NCI-H2196 (cell line): Measurements from ENCODE around the gene TLL2.
"Not testable (repeated sequence)": the region's sequence is repeated elsewhere in the genome, so short reads cannot be mapped to it uniquely, and the experiment has no call there.

ENCODE experiments used
- DNase-seq: peaks from one replicate; lab custom pipeline; 2025; ENCODE audit not compliant: unreplicated experiment; lab: John Stamatoyannopoulos, UW

TLL2 gene

DNA sequence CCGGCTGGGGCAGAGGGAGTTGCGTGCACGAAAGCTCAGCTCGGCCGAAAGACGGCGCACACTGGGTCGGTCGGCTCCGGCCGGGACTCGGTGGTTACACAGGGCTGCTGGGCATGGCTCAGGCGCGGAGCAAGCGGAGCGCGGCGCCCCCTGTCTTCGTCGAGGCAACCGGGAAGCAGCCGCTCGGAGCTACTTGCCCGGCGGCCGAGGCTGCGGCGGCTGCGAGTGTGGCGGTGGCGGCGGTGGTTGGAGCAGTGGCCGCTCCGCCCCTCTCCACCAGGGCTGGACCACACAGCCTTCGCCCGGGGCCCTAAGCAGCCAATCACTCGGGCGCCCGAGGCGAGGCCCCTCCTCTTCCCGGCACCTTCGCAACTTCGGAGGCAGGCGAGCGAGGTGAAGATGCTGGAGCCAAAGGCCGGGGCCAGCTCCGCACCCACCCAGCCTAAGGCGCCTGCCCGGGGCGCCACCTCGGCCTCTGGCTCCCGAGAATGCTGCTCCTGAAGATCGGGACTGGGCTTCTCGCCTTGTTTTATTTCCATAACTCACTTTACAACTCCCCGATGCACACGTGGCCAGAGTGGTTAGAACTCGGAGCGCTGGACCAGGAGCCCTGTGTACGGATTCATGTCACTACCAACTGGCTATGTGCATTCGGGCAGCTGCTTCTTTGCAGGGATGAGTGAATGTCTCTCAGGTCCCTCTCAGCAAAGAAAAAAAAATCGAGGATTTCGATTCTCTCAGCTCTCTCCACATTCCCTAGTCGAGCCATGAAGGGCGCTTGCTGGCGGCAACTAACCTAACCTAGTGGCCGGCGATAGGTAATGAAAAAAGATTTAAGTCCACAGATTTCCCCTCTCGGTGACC lies at the start of gene TLL2:
Gene TLL2 (minus strand): TSS at position 229 of the 864 bp plus-strand sequence. CDS start 241 bp downstream, outside the sequence.
- DNase-seq: peak; percentile 71

- DNase-seq: no peak
Observed at GRCh38 chr10:96560966-96561887, 47.5 kb upstream of the TLL2 start.

DNA sequence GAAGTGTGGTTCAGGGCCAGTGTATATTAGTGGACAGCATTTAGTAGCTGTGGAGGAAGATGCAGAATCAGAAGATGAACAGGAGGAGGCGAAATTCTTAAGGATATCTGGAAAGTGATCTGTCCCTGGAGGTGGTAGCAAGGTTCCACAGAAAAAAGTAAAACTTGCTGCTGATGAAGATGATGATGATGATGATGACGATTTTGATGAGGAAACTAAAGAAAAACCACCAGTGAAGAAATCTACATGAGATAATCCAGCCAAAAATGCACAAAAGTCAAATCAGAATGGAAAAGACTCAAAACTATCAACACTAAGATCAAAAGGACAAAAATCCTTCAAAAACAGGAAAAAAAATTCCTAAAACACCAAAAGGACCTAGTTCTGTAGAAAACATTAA lies 46.8 kb upstream of the TLL2 start:
- DNase-seq: no peak

DNA sequence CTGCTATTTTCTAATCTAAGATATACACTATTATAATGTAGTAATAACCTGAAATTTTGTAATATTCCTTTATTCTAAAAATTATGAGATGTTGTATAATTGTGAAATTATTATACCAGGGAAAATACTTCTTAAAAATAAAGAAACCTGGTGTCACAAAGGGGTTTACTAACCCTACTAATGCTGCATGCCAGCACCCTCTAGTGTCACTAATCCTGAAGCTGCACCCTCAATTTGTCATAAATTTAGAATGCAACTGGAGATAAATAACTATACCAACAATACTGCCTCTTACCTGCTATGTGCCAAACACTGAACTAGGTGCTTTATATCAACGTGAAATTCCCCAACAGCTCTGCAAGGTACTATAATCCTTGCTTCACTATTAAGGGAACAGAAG lies 42.3 kb upstream of the TLL2 start:
- DNase-seq: no peak

DNA sequence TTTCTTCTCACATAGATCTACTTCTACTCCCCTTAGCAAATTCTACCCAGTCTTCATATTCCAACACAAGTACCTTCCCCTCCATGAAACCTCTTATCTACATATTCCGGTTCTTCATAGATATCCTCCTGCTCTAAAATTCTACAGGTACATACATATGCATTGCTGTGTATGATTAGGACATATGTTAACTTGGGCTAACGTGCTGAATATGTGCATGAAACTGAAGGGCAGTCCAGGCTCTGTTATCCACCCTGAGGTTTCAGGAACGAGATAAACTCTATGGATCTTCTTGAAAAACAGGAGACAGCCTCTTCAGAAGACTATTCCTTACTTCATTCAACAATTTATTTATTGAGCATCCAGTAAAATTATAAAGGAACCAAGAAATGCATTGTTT lies 41.6 kb upstream of the TLL2 start:
- no peak for DNase-seq

- DNase-seq: peak; percentile 22
Observed at GRCh38 chr10:96548589-96548988, 34.9 kb upstream of the TLL2 start.

GRCh38 chr10:96545558-96545957 lies 31.8 kb upstream of the TLL2 start:
- DNase-seq: not testable (repeated sequence)

- no peak for DNase-seq
Observed at GRCh38 chr10:96541921-96542320, 28.2 kb upstream of the TLL2 start.

DNA sequence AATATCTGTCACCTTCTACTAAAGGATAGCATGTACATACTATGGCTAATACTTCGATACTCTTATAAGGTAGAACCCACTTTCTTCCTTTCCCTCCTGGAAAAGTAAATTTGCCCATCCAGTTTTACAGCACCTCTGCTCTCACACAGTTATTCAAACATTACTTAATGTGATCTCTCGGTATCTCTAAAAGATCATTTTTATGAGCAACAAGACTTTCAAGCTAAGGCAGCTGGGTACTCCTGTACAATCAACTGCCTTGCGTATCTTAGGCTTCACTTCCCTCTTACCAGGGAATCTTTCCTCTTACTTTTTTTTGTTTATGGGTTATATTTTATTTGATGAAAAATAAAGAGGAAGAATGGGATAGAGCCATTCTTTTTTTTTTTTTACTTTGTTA lies 26.5 kb upstream of the TLL2 start:
- no peak for DNase-seq

DNA sequence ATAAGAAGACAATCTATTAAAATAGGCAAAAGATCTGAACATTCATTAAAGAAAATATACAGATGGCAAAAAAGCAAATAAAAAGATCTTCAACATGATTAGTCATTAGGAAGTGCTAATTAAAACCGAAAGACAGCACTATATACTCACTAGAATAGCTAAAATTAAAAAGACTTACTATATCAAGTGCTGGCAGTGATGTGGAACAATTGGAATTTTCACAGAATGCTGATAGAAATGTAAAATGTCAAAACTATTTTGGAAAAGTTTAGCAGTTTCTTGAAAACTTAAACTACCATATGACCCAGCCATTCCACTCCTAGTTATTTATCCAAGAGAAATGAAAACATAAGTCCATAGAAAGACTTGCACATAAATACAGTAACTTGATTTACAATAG lies 25.0 kb upstream of the TLL2 start:
- no peak for DNase-seq

GRCh38 chr10:96536129-96536528 lies 22.4 kb upstream of the TLL2 start:
- no peak for DNase-seq

GRCh38 chr10:96532523-96532922 lies 18.8 kb upstream of the TLL2 start:
- DNase-seq: peak; percentile 36

DNA sequence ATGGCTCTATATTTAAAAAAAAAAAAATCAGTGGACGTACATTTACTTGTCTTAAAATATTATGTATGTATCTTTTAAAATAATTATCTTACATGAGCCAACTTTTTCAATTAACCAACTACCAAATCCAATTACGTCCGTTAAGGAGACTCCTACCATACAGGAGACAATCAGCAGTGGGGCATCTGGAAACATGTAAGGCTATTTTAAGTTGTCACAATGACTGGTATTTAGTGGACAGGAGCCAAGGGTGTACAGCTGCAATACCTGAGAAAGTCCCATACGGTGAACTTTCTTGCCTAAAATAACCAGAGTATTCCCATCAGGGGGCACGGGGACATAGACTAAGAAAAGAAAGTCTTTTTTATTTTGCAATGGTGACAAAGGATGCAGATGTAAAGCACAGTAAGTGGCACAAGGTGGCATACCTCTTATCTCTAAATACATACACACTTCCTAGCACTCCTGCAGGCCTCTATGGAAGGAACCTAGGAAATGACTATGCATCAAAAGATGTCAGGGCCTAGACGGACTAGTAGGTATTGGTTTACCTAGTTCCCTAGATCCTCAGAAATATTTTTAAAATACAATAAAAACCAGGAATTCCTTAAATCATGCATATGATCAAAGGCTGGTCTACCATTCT lies 16.0 kb upstream of the TLL2 start:
- no peak for DNase-seq

DNA sequence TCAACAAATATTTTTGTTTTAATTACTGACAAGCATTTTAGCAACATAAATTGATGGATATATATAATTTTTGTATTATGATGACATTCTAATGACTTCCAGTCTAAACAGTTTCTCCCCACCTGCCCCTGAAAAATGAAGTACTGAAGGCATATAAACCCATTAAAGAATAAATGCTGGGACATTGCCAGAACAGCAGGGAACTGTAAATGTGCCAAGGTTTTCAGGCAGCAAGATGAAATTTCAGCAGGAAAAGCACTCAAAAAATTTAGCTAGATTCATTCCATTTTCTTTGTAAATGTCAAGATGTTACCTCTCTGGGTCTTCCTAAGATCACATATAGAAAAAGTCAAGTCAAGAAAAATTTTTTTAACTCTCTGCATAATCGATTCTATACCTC lies 11.0 kb upstream of the TLL2 start:
- DNase-seq: no peak

DNA sequence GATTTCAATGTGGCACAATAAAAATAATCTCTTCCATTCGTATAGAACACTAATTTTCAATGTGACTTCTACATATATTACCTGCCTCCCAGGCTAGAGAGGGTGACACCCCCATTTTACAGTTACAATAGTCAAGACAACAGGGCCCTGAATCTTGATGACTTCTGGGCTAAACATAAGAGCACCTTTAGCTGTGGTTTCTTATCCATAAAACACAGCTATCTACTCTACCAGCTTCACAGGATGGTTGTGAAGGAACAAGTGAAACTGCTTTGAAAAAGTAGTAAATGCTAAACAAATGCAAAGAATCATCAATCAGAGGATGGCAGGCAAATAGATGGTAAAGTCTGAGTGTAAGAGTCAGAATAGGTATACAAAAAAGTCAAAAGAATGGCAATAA lies 3.6 kb upstream of the TLL2 start:
- no peak for DNase-seq

DNA sequence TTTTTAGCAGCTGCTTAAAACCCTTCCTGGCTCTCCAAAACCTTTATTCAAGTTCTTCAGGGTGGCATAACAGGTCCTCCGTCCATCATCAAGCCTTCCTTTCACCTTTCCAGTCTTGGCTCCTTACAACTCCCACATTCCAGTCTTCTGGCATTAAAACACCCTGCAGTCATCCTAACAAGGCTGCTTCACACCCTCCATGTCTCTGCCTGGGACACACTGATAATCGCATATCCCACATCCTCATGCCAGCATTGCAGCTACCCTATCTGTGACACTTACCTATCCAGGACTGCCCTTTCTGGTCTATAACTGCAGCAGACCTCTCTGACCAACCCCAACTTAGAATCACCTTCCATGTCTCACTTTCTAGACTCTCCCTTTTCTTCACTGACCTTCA lies 2.6 kb upstream of the TLL2 start:
- no peak for DNase-seq

DNA sequence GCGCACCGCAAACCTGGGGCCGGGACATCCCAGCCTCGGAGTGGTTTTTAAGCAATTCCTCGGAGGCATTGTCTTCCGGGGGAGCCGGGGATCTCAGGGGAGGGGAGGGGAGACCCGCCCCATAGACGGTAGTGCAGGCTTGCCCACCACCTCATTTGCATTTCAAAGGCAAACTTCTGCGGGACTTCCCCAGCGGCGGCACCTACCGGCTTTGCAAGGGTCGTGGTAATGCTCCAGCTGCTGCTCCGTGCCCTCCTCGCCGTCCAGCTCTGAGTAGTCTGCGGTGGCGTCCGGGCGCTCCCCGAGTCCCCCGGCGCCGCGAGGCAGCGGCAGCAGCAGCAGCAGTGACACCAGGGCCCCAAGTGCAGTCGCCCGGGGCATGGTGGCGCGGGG lies 425 bp downstream of the TLL2 start:
- DNase-seq: no peak

DNA sequence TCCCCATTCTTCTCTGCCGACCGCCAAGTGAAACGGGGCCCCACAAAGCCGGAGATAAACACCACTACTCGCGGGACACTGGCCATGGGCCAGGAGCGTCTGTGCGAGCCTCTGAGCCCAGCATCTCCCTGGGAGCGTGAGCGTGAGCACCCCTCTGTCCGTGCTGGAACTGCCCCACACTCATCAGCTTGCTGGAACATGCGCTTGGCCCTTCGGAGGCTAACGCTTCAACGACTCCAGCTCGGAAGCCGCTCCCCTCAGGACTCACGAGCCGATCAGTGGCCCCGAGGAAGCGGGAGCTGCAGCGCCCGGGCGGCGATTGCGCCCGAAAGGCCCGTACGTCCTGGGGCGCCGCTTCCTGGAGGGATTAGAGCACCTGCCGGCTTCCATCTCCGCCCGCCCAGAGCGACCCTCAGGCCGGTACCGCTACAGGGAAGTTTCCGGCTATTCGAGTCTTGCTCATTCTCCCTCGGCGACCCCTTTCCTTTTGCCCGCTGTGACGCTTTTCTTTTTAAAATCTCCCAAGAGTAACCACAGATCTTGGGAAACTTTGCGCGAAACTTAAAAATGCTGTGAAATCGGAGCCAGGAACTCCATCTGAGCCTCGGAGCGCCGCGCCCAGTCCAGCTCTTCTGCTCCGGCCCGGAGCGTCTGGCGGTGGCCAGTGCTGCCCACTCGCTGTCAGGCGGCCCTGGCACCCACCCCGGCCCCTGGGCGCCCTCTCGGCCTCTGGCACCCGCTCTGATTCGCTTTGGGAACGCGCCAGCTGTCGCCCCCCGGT lies 1.0 kb downstream of the TLL2 start:
- no peak for DNase-seq

GRCh38 chr10:96511044-96511945 lies 2.4 kb downstream of the TLL2 start:
- peak; percentile 36 for DNase-seq
